Measurements from ENCODE around the gene R3HDM1. TPM values are rescaled to one million over a fixed set of nuclear protein-coding genes. Genes with fewer than 3 reads are reported as not detected.

R3HDM1 gene
- total and polyA plus RNA-seq, 2 experiments from 2014 or later: 9.2 to 18.9 TPM

DNA sequence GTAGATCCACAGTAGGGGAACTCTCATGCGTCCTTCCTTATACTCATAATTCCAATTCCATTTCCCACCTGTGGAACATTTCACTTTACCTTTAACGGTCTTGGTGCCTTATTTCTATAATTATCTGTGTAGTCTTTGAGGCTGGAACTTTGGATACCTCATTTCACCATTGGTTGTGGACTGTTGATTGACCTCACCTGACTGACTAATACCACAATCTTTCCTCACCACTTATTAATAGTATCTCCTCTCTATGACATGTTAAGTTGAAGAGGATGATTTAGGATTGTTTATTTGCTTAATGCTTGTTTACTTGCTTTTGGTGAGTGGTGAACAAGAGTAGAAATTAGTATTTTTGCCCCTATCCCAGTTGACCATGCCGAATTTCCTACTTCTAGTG, 50.0 kb downstream of the R3HDM1 start:
- in situ Hi-C loops (cut with MboI): no loop called here
- Histone ChIP-seq H3K27me3 (replicated peaks; ENCODE audit: insufficient read depth) (no peaks in the 10 kb centered on the region), H3K9me3 (ENCODE audit: low read depth) (no peaks in the 10 kb centered on the region), H3K79me2 (ENCODE audit: insufficient read depth) (0 out of 2 replicates have a peak, but pooled peaks cover 12% of the 10 kb centered on the region), H3K27ac (no peak overlapping the region), H2AFZ (no peak overlapping the region), H4K20me1 (ENCODE audit: insufficient read depth) (no peaks in the 10 kb centered on the region), H3K9me2 (ENCODE audit: insufficient read depth) (no peaks in the 10 kb centered on the region), H3K4me1 (ENCODE audit: insufficient read depth) (no peaks in the 10 kb centered on the region), H3F3A (ENCODE audit: insufficient read depth) (no peaks in the 10 kb centered on the region), H3K9ac (no peak overlapping the region), H3K4me3 (no peak overlapping the region), H3K4me2 (ENCODE audit: unreplicated experiment) (no peak overlapping the region), H3K36me3 (ENCODE audit: low read depth) (no peaks in the 10 kb centered on the region)
- WGBS, 2 experiments (ENCODE audit: low coverage in 1 of 2, low lambda C conversion rate in 2 of 2, missing lambda C conversion rate in 2 of 2): 94 to 96% methylated on average over 3 of the region's 3 CpGs
- no peak for DNase-seq
- TF ChIP-seq EZH2phosphoT487 (IDR thresholded peaks at IDR 0.05; ENCODE audit: insufficient read depth, low read depth) (no peak), EZH2 (IDR thresholded peaks at IDR 0.05; ENCODE audit: insufficient read depth, poor library complexity, severe bottlenecking) (no peak)

DNA sequence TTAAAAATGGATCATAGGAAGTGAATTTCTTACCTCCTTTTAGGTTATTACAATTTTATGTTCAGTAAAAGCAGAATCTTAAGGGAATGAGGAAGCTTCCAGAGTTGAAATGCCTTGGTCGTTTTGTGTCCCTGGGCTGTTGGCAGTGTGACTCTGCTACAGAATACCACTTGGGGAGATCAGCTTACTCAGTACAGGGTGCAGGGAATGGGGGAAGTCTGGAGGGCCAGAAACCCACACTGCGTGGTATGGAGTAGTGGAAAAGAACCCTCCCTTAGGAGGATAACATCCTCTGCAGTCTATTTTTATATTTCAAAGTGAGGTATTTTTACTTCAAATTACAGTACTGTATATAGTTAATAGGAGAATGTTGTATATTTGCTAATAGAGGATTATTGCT, 51.1 kb downstream of the R3HDM1 start:
- H3F3A ChIP-seq (ENCODE audit: insufficient read depth): no peaks in the 10 kb centered on the region
- H3K27ac ChIP-seq: no peak overlapping the region
- H3K9ac ChIP-seq: no peak overlapping the region
- H3K27me3 ChIP-seq (replicated peaks; ENCODE audit: insufficient read depth): no peaks in the 10 kb centered on the region
- no peak overlapping the region for H3K4me2 ChIP-seq (ENCODE audit: unreplicated experiment)
- H3K9me2 ChIP-seq (ENCODE audit: insufficient read depth): no peaks in the 10 kb centered on the region
- WGBS, 2 experiments (ENCODE audit: low coverage in 1 of 2, low lambda C conversion rate in 2 of 2, missing lambda C conversion rate in 2 of 2): 54% methylated on average over 2 of the region's 2 CpGs
- 0 out of 2 replicates have a peak, but pooled peaks cover 12% of the 10 kb centered on the region for H3K79me2 ChIP-seq (ENCODE audit: insufficient read depth)
- no peaks in the 10 kb centered on the region for H3K9me3 ChIP-seq (ENCODE audit: low read depth)
- no peak for TF ChIP-seq EZH2phosphoT487 (IDR thresholded peaks at IDR 0.05; ENCODE audit: insufficient read depth, low read depth)
- TF ChIP-seq EZH2 (IDR thresholded peaks at IDR 0.05; ENCODE audit: insufficient read depth, poor library complexity, severe bottlenecking): no peak
- DNase-seq: no peak
- in situ Hi-C loops (cut with MboI): no loop called here
- H3K4me3 ChIP-seq: no peak overlapping the region
- H3K36me3 ChIP-seq (ENCODE audit: low read depth): no peaks in the 10 kb centered on the region
- H4K20me1 ChIP-seq (ENCODE audit: insufficient read depth): no peaks in the 10 kb centered on the region
- no peaks in the 10 kb centered on the region for H3K4me1 ChIP-seq (ENCODE audit: insufficient read depth)
- H2AFZ ChIP-seq: no peak overlapping the region

DNA sequence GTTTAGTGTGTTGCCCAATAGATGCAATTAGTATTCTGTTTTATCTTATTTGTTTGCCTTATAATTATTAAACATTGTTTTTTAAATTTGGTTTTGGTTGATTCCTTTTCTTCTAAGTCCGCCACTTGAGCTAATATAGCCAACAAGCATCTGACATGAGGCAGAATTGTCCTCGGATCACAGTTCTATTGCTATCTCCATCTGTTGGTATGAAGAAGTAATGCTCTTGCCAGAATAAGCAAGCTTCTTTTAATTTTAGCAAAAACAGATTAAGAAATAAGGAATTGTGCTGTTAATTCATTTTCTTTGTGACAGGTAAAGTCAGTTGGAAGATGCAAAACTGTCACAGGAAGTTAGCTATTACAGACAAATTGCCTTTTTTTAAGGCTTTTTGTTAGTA, 54.3 kb downstream of the R3HDM1 start:
- H3K9me3 ChIP-seq (ENCODE audit: low read depth): no peaks in the 10 kb centered on the region
- H3F3A ChIP-seq (ENCODE audit: insufficient read depth): no peaks in the 10 kb centered on the region
- in situ Hi-C loops (cut with MboI): no loop called here
- no peak for TF ChIP-seq EZH2phosphoT487 (IDR thresholded peaks at IDR 0.05; ENCODE audit: insufficient read depth, low read depth)
- no peak for TF ChIP-seq EZH2 (IDR thresholded peaks at IDR 0.05; ENCODE audit: insufficient read depth, poor library complexity, severe bottlenecking)
- no peak overlapping the region for H3K4me2 ChIP-seq (ENCODE audit: unreplicated experiment)
- H2AFZ ChIP-seq: no peak overlapping the region
- no peaks in the 10 kb centered on the region for H3K27me3 ChIP-seq (replicated peaks; ENCODE audit: insufficient read depth)
- H3K4me3 ChIP-seq: no peak overlapping the region
- H3K4me1 ChIP-seq (ENCODE audit: insufficient read depth): no peaks in the 10 kb centered on the region
- H3K27ac ChIP-seq: no peak overlapping the region
- no peaks in the 10 kb centered on the region for H4K20me1 ChIP-seq (ENCODE audit: insufficient read depth)
- 0 out of 2 replicates have a peak, but pooled peaks cover 12% of the 10 kb centered on the region for H3K79me2 ChIP-seq (ENCODE audit: insufficient read depth)
- H3K36me3 ChIP-seq (ENCODE audit: low read depth): no peaks in the 10 kb centered on the region
- 78 to 81% methylated on average over 2 of the region's 2 CpGs for WGBS, 2 experiments (ENCODE audit: low coverage in 1 of 2, low lambda C conversion rate in 2 of 2, missing lambda C conversion rate in 2 of 2)
- H3K9me2 ChIP-seq (ENCODE audit: insufficient read depth): no peaks in the 10 kb centered on the region
- no peak overlapping the region for H3K9ac ChIP-seq
- DNase-seq: peak; percentile 25

GRCh38 chr2:135586148-135586547, 54.9 kb downstream of the R3HDM1 start:
- no peaks in the 10 kb centered on the region for H3K27me3 ChIP-seq (replicated peaks; ENCODE audit: insufficient read depth)
- no peaks in the 10 kb centered on the region for H3K9me2 ChIP-seq (ENCODE audit: insufficient read depth)
- no peak overlapping the region for H3K4me2 ChIP-seq (ENCODE audit: unreplicated experiment)
- no peaks in the 10 kb centered on the region for H3K9me3 ChIP-seq (ENCODE audit: low read depth)
- no peak overlapping the region for H3K4me3 ChIP-seq
- 0 out of 2 replicates have a peak, but pooled peaks cover 12% of the 10 kb centered on the region for H3K79me2 ChIP-seq (ENCODE audit: insufficient read depth)
- in situ Hi-C loops (cut with MboI): no loop called here
- no peaks in the 10 kb centered on the region for H3F3A ChIP-seq (ENCODE audit: insufficient read depth)
- H2AFZ ChIP-seq: no peak overlapping the region
- 94 to 100% methylated on average over 1 of the region's 1 CpG for WGBS, 2 experiments (ENCODE audit: low coverage in 1 of 2, low lambda C conversion rate in 2 of 2, missing lambda C conversion rate in 2 of 2)
- no peaks in the 10 kb centered on the region for H3K36me3 ChIP-seq (ENCODE audit: low read depth)
- TF ChIP-seq EZH2phosphoT487 (IDR thresholded peaks at IDR 0.05; ENCODE audit: insufficient read depth, low read depth): no peak
- TF ChIP-seq EZH2 (IDR thresholded peaks at IDR 0.05; ENCODE audit: insufficient read depth, poor library complexity, severe bottlenecking): no peak
- H3K27ac ChIP-seq: no peak overlapping the region
- H3K9ac ChIP-seq: no peak overlapping the region
- no peaks in the 10 kb centered on the region for H3K4me1 ChIP-seq (ENCODE audit: insufficient read depth)
- DNase-seq: no peak
- no peaks in the 10 kb centered on the region for H4K20me1 ChIP-seq (ENCODE audit: insufficient read depth)

- H3K4me2 ChIP-seq (ENCODE audit: unreplicated experiment): no peak overlapping the region
- WGBS, 2 experiments (ENCODE audit: low coverage in 1 of 2, low lambda C conversion rate in 2 of 2, missing lambda C conversion rate in 2 of 2): 92 to 94% methylated on average over 1 of the region's 1 CpG
- 0 out of 2 replicates have a peak, but pooled peaks cover 9% of the 10 kb centered on the region for H3K79me2 ChIP-seq (ENCODE audit: insufficient read depth)
- no peak overlapping the region for H3K27ac ChIP-seq
- H3F3A ChIP-seq (ENCODE audit: insufficient read depth): no peaks in the 10 kb centered on the region
- no peaks in the 10 kb centered on the region for H3K4me1 ChIP-seq (ENCODE audit: insufficient read depth)
- no peak for DNase-seq
- no peak overlapping the region for H3K4me3 ChIP-seq
- H3K9ac ChIP-seq: no peak overlapping the region
- TF ChIP-seq EZH2 (IDR thresholded peaks at IDR 0.05; ENCODE audit: insufficient read depth, poor library complexity, severe bottlenecking) (no peak), EZH2phosphoT487 (IDR thresholded peaks at IDR 0.05; ENCODE audit: insufficient read depth, low read depth) (no peak)
- in situ Hi-C loops (cut with MboI): no loop called here
- H3K36me3 ChIP-seq (ENCODE audit: low read depth): no peaks in the 10 kb centered on the region
- H3K9me3 ChIP-seq (ENCODE audit: low read depth): no peaks in the 10 kb centered on the region
- H2AFZ ChIP-seq: no peak overlapping the region
- no peaks in the 10 kb centered on the region for H3K9me2 ChIP-seq (ENCODE audit: insufficient read depth)
- H4K20me1 ChIP-seq (ENCODE audit: insufficient read depth): no peaks in the 10 kb centered on the region
- no peaks in the 10 kb centered on the region for H3K27me3 ChIP-seq (replicated peaks; ENCODE audit: insufficient read depth)
Measured at GRCh38 chr2:135587958-135588357, 56.7 kb downstream of the R3HDM1 start.

All from GM23248 (cell line).